Activated naive CD8-positive, alpha-beta T cell treated with anti-CD3 and anti-CD28 coated beads, Interleukin-2, amount 10 ng/mL, durations not matched to agents 7 days and 5 days (primary cell): ENCODE data around the gene HSPA12A. TPM values are rescaled to one million over a fixed set of nuclear protein-coding genes. Genes with fewer than 3 reads are reported as not detected.
A peak's percentile ranks its signal among the peaks of the same experiment; 100 is the strongest.

Experiments
- ATAC-seq: fragments of 150-1000 bp; cut with Tn5 transposase; one replicate; pipeline ENCODE4 v1.10.0; 2021; ENCODE audit warnings: low read depth, moderate library complexity
- POLR2A ChIA-PET: fragments of 350-600 bp; sonication (Branson Sonifier 250); formaldehyde crosslinking; loops from one replicate; lab custom pipeline; 2021; ENCODE audit warnings: antibody characterized with exemption; lab: Charles Lee
- DNase-seq: peaks from one replicate; pipeline ENCODE4 v3.0.0; 2021
- H3K27ac Mint-ChIP-seq: one replicate; pipeline ENCODE4 v1.8.0; 2022; ENCODE audit warnings: mild to moderate bottlenecking, mixed read lengths
- H3K27me3 Mint-ChIP-seq: one replicate; pipeline ENCODE4 v1.8.0; 2022; ENCODE audit warnings: mild to moderate bottlenecking, moderate library complexity, mixed read lengths
- H3K36me3 Mint-ChIP-seq: one replicate; pipeline ENCODE4 v1.8.0; 2021; ENCODE audit warnings: mild to moderate bottlenecking, mixed read lengths
- H3K4me1 Mint-ChIP-seq: one replicate; pipeline ENCODE4 v1.8.0; 2021; ENCODE audit warnings: mixed read lengths
- H3K4me3 Mint-ChIP-seq: one replicate; pipeline ENCODE4 v1.8.0; 2022; ENCODE audit warnings: mild to moderate bottlenecking, moderate library complexity, mixed read lengths
- H3K9me3 Mint-ChIP-seq: one replicate; pipeline ENCODE4 v1.8.0; 2021; ENCODE audit warnings: mixed read lengths
- total RNA-seq, 2 experiments: library from RNA; stranded (reverse); gene quantifications; one replicate each; pipeline ENCODE4 v1.2.3, GENCODE V29; 2021

The HSPA12A gene, protein sequence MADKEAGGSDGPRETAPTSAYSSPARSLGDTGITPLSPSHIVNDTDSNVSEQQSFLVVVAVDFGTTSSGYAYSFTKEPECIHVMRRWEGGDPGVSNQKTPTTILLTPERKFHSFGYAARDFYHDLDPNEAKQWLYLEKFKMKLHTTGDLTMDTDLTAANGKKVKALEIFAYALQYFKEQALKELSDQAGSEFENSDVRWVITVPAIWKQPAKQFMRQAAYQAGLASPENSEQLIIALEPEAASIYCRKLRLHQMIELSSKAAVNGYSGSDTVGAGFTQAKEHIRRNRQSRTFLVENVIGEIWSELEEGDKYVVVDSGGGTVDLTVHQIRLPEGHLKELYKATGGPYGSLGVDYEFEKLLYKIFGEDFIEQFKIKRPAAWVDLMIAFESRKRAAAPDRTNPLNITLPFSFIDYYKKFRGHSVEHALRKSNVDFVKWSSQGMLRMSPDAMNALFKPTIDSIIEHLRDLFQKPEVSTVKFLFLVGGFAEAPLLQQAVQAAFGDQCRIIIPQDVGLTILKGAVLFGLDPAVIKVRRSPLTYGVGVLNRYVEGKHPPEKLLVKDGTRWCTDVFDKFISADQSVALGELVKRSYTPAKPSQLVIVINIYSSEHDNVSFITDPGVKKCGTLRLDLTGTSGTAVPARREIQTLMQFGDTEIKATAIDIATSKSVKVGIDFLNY
- total RNA-seq = under 1 TPM; 0.06 to 0.09 TPM

DNA sequence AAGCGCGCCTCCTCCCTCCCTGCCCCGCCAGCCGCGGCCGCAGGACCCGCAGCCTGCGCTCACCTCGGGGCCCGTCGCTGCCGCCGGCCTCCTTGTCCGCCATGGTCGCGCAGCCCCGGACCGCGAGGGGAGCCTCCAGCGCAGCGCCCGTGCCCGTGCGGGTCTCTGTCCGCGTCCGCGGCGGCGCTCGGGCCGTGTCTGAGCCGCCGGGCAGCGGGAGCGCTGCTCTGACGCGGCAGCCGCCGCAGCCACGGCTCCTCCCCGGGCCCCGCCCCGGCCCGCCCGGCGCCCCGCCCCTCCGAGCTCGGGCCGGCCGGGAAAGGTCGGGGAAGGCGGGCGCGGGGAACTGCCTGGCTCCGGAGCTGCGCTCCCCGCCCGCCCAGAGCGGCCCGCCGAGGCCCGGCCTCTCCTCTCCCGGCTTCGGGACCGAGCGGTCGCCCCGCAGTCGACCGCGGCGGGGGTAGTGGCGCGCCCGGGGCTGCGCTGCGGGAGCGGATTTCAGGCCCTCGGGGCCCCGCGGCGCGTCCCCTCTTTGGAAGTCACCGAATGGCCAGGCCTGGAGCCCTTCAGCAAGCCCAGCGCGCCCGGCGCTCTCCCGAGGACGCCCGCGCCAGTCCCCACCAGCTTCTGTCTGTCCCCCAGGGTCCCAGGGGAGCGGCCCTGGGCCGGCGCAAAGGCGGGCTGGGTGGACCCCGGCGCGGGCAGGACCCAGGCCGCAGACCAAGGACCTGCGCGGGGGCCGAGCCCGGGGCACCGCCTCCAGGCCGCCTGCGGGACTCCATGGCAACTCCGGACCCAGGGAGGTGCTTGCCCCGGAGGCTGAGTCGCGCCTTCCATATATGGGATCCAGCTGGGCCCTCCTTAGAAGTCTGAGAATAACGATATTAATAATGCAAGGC lies at the start of gene HSPA12A:
Gene HSPA12A, minus strand, starts transcription at position 200 of the 899 bp plus-strand sequence. Its CDS starts 97 bp downstream, at position 103.
- DNase-seq = peak; percentile 72
- ATAC-seq = peak; percentile 84
- Mint-ChIP-seq H3K9me3 (no peaks in the 10 kb centered on the region), H3K4me1 (peaks cover 3% of the 10 kb centered on the region), H3K36me3 (no peaks in the 10 kb centered on the region), H3K27me3 (peaks cover 61% of the 10 kb centered on the region), H3K27ac (no peak within 1 kb of the TSS), H3K4me3 (peak within 1 kb of the TSS; percentile 48)
- POLR2A ChIA-PET = no interaction called here

GRCh38 chr10:116791241-116791640 lies 48.9 kb upstream of the HSPA12A start:
- POLR2A ChIA-PET = no interaction called here
- Mint-ChIP-seq H3K27ac (no peak overlapping the region), H3K36me3 (no peaks in the 10 kb centered on the region), H3K4me3 (no peak overlapping the region), H3K9me3 (no peaks in the 10 kb centered on the region), H3K4me1 (peaks cover 11% of the 10 kb centered on the region), H3K27me3 (peaks cover 8% of the 10 kb centered on the region)
- ATAC-seq = no peak
- DNase-seq = no peak

GRCh38 chr10:116787893-116788665 lies 45.7 kb upstream of the HSPA12A start:
- Mint-ChIP-seq H3K4me3 (peak overlapping the region; percentile 35), H3K9me3 (no peaks in the 10 kb centered on the region), H3K36me3 (no peaks in the 10 kb centered on the region), H3K27me3 (peaks cover 11% of the 10 kb centered on the region), H3K27ac (peak overlapping the region; percentile 77), H3K4me1 (peaks cover 11% of the 10 kb centered on the region)
- DNase-seq (peak; percentile 84), ATAC-seq (peak; percentile 94)
- POLR2A ChIA-PET = no interaction called here

GRCh38 chr10:116787053-116787659 lies 44.8 kb upstream of the HSPA12A start:
- H3K27ac Mint-ChIP-seq = peak overlapping the region; percentile 77
- ATAC-seq = peak; percentile 6
- H3K36me3 Mint-ChIP-seq = no peaks in the 10 kb centered on the region
- H3K4me3 Mint-ChIP-seq = peak overlapping the region; percentile 35
- DNase-seq = no peak
- peaks cover 11% of the 10 kb centered on the region for H3K27me3 Mint-ChIP-seq
- peaks cover 11% of the 10 kb centered on the region for H3K4me1 Mint-ChIP-seq
- POLR2A ChIA-PET = no interaction called here
- H3K9me3 Mint-ChIP-seq = no peaks in the 10 kb centered on the region

GRCh38 chr10:116785867-116786266 lies 43.5 kb upstream of the HSPA12A start:
- H3K4me3 Mint-ChIP-seq = no peak overlapping the region
- H3K36me3 Mint-ChIP-seq = no peaks in the 10 kb centered on the region
- H3K9me3 Mint-ChIP-seq = no peaks in the 10 kb centered on the region
- H3K27me3 Mint-ChIP-seq = peaks cover 8% of the 10 kb centered on the region
- no peak for ATAC-seq
- peaks cover 11% of the 10 kb centered on the region for H3K4me1 Mint-ChIP-seq
- DNase-seq = no peak
- H3K27ac Mint-ChIP-seq = no peak overlapping the region
- POLR2A ChIA-PET = no interaction called here

GRCh38 chr10:116785282-116785681 lies 42.9 kb upstream of the HSPA12A start:
- H3K9me3 Mint-ChIP-seq = no peaks in the 10 kb centered on the region
- peaks cover 8% of the 10 kb centered on the region for H3K27me3 Mint-ChIP-seq

DNA sequence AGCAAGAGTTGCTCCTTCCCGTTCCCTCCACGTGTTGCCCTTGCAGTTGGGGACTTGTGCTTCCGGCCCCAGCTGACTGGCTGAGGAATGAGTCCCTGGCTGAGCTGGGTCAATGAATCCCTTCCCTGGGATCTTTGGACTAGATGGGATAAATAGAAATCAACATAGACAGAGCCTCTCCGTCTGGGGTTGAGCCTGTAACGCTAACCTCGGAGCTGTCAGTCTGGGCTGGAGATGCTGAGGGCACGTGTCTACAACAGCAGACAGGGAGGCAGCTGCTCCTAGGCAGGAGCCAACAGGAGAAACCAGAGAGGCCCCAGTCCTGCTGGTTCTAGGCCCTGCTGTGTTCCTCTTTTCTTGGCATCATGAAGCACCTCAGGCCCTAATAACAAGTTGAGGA lies 42.3 kb upstream of the HSPA12A start:
- H3K36me3 Mint-ChIP-seq = no peaks in the 10 kb centered on the region
- H3K27ac Mint-ChIP-seq = no peak overlapping the region
- peaks cover 6% of the 10 kb centered on the region for H3K27me3 Mint-ChIP-seq
- POLR2A ChIA-PET = no interaction called here
- H3K4me3 Mint-ChIP-seq = no peak overlapping the region
- DNase-seq = no peak
- no peaks in the 10 kb centered on the region for H3K9me3 Mint-ChIP-seq
- ATAC-seq = no peak
- peaks cover 11% of the 10 kb centered on the region for H3K4me1 Mint-ChIP-seq

More at GRCh38 chr10:116785282-116785681, 42.9 kb upstream of the HSPA12A start:
- POLR2A ChIA-PET = no interaction called here
- no peak overlapping the region for H3K4me3 Mint-ChIP-seq
- no peak overlapping the region for H3K27ac Mint-ChIP-seq
- no peak for DNase-seq
- H3K36me3 Mint-ChIP-seq = no peaks in the 10 kb centered on the region
- peaks cover 11% of the 10 kb centered on the region for H3K4me1 Mint-ChIP-seq
- no peak for ATAC-seq

DNA sequence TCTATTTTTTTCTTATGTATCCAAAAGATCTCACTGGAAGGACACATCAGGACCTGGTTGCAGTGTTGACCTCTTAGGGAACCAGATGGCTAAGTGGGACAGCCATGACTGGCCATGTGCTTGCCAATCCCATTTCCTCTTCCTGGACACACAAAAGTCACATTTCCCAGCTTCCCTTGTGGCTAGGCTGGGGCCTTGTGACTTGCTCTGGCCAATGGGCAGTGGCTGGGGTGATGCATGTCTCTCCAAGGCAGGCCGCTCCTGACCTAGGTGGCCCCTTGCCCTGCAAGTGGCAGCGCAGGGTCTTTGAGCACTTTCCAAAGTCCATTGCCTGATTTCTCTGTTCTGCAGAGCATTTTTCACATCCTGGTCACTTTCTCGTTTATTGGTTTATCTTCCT lies 41.7 kb upstream of the HSPA12A start:
- POLR2A ChIA-PET = no interaction called here
- H3K4me1 Mint-ChIP-seq = peaks cover 11% of the 10 kb centered on the region
- no peak for DNase-seq
- H3K36me3 Mint-ChIP-seq = no peaks in the 10 kb centered on the region
- H3K4me3 Mint-ChIP-seq = no peak overlapping the region
- no peak overlapping the region for H3K27ac Mint-ChIP-seq
- no peak for ATAC-seq
- peaks cover 6% of the 10 kb centered on the region for H3K27me3 Mint-ChIP-seq
- H3K9me3 Mint-ChIP-seq = no peaks in the 10 kb centered on the region

DNA sequence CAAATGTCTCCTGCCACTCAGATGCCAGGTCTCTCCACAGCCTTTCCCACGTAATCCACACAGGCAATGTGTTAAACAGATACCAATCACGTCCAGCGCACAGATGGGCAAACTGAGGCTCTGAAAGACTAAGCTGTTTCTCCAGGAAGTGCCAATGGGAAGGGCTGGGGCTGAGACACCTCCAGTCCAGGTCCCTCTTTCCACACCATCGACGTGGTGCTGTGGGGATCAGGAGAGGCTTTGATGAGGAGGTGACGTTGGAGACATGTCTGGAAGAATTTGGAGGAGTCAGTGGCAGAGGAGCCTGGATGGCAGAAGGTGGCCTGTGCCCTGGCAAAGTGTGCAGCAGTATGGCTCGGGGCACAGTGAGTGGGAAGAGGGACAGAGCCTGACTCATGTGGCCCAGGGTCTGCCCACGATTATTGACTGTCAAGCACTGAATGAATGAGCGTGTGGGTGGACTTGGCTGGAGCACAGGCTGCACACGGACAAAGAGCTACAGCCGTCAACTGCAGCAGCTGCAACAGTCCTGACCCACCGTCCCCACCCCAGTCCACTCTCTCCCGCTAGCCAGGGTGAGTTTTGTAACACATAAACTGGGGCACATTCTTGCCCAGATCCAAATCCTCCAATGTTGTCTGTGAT lies 40.8 kb upstream of the HSPA12A start:
- H3K27ac Mint-ChIP-seq = no peak overlapping the region
- H3K9me3 Mint-ChIP-seq = no peaks in the 10 kb centered on the region
- ATAC-seq (no peak), DNase-seq (no peak)
- H3K4me1 Mint-ChIP-seq = peaks cover 9% of the 10 kb centered on the region
- peaks cover 6% of the 10 kb centered on the region for H3K27me3 Mint-ChIP-seq
- H3K36me3 Mint-ChIP-seq = no peaks in the 10 kb centered on the region
- H3K4me3 Mint-ChIP-seq = no peak overlapping the region
- POLR2A ChIA-PET = no interaction called here

DNA sequence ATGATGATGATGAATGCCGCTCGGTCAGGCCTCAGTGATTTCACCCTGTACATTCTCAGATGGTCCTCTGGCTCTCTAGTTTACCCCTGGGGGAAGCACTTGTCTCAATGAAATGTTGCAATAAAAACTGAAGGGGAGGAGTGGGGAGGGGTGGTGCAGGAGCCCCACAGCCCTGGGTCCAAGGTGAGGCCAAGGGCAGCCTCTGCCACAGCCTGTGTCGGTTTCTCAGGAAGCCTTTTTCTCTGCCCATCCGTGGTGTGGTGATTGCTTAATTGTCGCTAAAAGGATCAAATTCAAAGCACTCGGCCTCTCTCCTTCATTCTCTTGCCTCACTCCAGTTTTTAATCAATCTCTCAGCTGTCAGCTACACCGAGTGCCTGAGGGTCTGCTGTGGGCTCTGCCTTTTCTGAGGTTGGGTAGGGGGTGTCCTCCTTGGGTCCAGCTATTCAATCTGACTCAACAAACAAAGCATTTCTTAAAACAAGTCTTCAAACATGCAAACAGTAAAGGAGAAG lies 39.1 kb upstream of the HSPA12A start:
- H3K27me3 Mint-ChIP-seq = peaks cover 6% of the 10 kb centered on the region
- H3K27ac Mint-ChIP-seq = no peak overlapping the region
- no peaks in the 10 kb centered on the region for H3K36me3 Mint-ChIP-seq
- H3K4me3 Mint-ChIP-seq = no peak overlapping the region
- H3K9me3 Mint-ChIP-seq = no peaks in the 10 kb centered on the region
- no peaks in the 10 kb centered on the region for H3K4me1 Mint-ChIP-seq
- ATAC-seq (no peak), DNase-seq (no peak)
- POLR2A ChIA-PET = no interaction called here

DNA sequence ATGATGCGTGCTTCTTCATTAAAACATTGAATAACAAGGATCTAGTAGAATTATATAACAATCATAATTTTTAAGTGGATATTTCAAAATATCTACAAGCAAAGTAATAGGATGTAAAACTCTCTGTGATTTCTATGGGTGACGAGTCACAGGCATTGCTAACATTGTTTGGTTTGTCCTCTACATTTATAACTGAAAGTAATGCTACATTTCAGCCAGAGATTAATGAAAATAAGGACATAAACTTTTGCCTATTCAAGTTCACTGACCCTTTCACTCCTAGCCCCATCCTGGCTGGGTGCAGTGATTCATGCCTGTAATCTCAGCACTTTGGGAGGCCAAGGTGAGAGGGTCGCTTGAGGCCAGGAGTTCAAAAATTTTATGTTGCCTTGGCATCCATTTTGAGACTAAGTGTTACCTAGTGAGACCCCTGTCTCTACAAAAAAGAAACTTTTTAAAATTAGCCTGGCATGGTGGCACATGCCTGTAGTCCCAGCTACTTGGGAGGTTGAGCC lies 38.4 kb upstream of the HSPA12A start:
- DNase-seq (no peak), ATAC-seq (no peak)
- Mint-ChIP-seq H3K9me3 (no peaks in the 10 kb centered on the region), H3K27ac (no peak overlapping the region), H3K27me3 (peaks cover 2% of the 10 kb centered on the region), H3K4me1 (no peaks in the 10 kb centered on the region), H3K4me3 (no peak overlapping the region), H3K36me3 (no peaks in the 10 kb centered on the region)
- POLR2A ChIA-PET = no interaction called here
